ENCODE measurements around the gene TNPO1. TPM values are rescaled to one million over a fixed set of nuclear protein-coding genes. Genes with fewer than 3 reads are reported as not detected.

The TNPO1 gene
- total and polyA plus RNA-seq, 4 donors: 49.9 to 181 (median 124) TPM

GRCh38 chr5:72871366-72872024, 55.0 kb downstream of the TNPO1 start:
- Histone ChIP-seq H3K36me3 (ENCODE audit: control insufficient read depth, insufficient read depth, low read length) (peaks cover 20% of the 10 kb centered on the region), H3K27ac (ENCODE audit: low read depth, low read length) (no peak overlapping the region), H3K27me3 (ENCODE audit: control insufficient read depth, insufficient read depth, low read length) (no peaks in the 10 kb centered on the region), H3K9me3 (ENCODE audit: control insufficient read depth, insufficient read depth, low read length) (no peaks in the 10 kb centered on the region), H3K4me1 (ENCODE audit: control insufficient read depth, insufficient read depth, low read length) (no peaks in the 10 kb centered on the region), H3K4me3 (ENCODE audit: low read depth, low read length) (no peak overlapping the region)
- no peak for DNase-seq (ENCODE audit: low read depth in 4 of 6, low spot score in 6 of 6)
- WGBS (ENCODE audit: insufficient coverage): 14% methylated on average over 1 of the region's 1 CpG

GRCh38 chr5:72878854-72879253, 62.4 kb downstream of the TNPO1 start:
- Histone ChIP-seq H3K4me3 (ENCODE audit: low read depth, low read length) (no peak overlapping the region), H3K9me3 (ENCODE audit: control insufficient read depth, insufficient read depth, low read length) (no peaks in the 10 kb centered on the region), H3K36me3 (ENCODE audit: control insufficient read depth, insufficient read depth, low read length) (peaks cover 11% of the 10 kb centered on the region), H3K27me3 (ENCODE audit: control insufficient read depth, insufficient read depth, low read length) (no peaks in the 10 kb centered on the region), H3K4me1 (ENCODE audit: control insufficient read depth, insufficient read depth, low read length) (no peaks in the 10 kb centered on the region), H3K27ac (ENCODE audit: low read depth, low read length) (no peak overlapping the region)
- DNase-seq (ENCODE audit: low read depth in 4 of 6, low spot score in 6 of 6): peak in 4 of 6 donors; percentile 2 to 69 (median 32)
- WGBS (ENCODE audit: insufficient coverage): 22% methylated on average over 1 of the region's 4 CpGs

GRCh38 chr5:72882989-72883388, 66.5 kb downstream of the TNPO1 start:
- Histone ChIP-seq H3K27me3 (ENCODE audit: control insufficient read depth, insufficient read depth, low read length) (no peaks in the 10 kb centered on the region), H3K36me3 (ENCODE audit: control insufficient read depth, insufficient read depth, low read length) (peaks cover 13% of the 10 kb centered on the region), H3K4me3 (ENCODE audit: low read depth, low read length) (no peak overlapping the region), H3K27ac (ENCODE audit: low read depth, low read length) (no peak overlapping the region), H3K4me1 (ENCODE audit: control insufficient read depth, insufficient read depth, low read length) (no peaks in the 10 kb centered on the region), H3K9me3 (ENCODE audit: control insufficient read depth, insufficient read depth, low read length) (no peaks in the 10 kb centered on the region)
- no peak for DNase-seq (ENCODE audit: low read depth in 4 of 6, low spot score in 6 of 6)
- WGBS (ENCODE audit: insufficient coverage): 99% methylated on average over 7 of the region's 7 CpGs

- no peaks in the 10 kb centered on the region for H3K9me3 ChIP-seq (ENCODE audit: control insufficient read depth, insufficient read depth, low read length)
- H3K27ac ChIP-seq (ENCODE audit: low read depth, low read length): no peak overlapping the region
- H3K4me1 ChIP-seq (ENCODE audit: control insufficient read depth, insufficient read depth, low read length): no peaks in the 10 kb centered on the region
- H3K27me3 ChIP-seq (ENCODE audit: control insufficient read depth, insufficient read depth, low read length): no peaks in the 10 kb centered on the region
- H3K4me3 ChIP-seq (ENCODE audit: low read depth, low read length): no peak overlapping the region
- DNase-seq (ENCODE audit: low read depth in 4 of 6, low spot score in 6 of 6): no peak
- H3K36me3 ChIP-seq (ENCODE audit: control insufficient read depth, insufficient read depth, low read length): peaks cover 13% of the 10 kb centered on the region
- WGBS (ENCODE audit: insufficient coverage): no CpG with 5 or more reads among the region's 3 CpGs
Observed at GRCh38 chr5:72883850-72884249, 67.4 kb downstream of the TNPO1 start.

- Histone ChIP-seq H3K9me3 (ENCODE audit: control insufficient read depth, insufficient read depth, low read length) (no peaks in the 10 kb centered on the region), H3K4me3 (ENCODE audit: low read depth, low read length) (no peak overlapping the region), H3K27ac (ENCODE audit: low read depth, low read length) (no peak overlapping the region), H3K4me1 (ENCODE audit: control insufficient read depth, insufficient read depth, low read length) (no peaks in the 10 kb centered on the region), H3K36me3 (ENCODE audit: control insufficient read depth, insufficient read depth, low read length) (peaks cover 17% of the 10 kb centered on the region), H3K27me3 (ENCODE audit: control insufficient read depth, insufficient read depth, low read length) (no peaks in the 10 kb centered on the region)
- peak in 1 of 6 donors; percentile 17 for DNase-seq (ENCODE audit: low read depth in 4 of 6, low spot score in 6 of 6)
- no CpG with 5 or more reads among the region's 1 CpG for WGBS (ENCODE audit: insufficient coverage)
Observed at GRCh38 chr5:72884892-72885291, 68.4 kb downstream of the TNPO1 start.

GRCh38 chr5:72885824-72886223, 69.4 kb downstream of the TNPO1 start:
- Histone ChIP-seq H3K4me3 (ENCODE audit: low read depth, low read length) (no peak overlapping the region), H3K36me3 (ENCODE audit: control insufficient read depth, insufficient read depth, low read length) (peaks cover 21% of the 10 kb centered on the region), H3K9me3 (ENCODE audit: control insufficient read depth, insufficient read depth, low read length) (no peaks in the 10 kb centered on the region), H3K27ac (ENCODE audit: low read depth, low read length) (no peak overlapping the region), H3K4me1 (ENCODE audit: control insufficient read depth, insufficient read depth, low read length) (no peaks in the 10 kb centered on the region), H3K27me3 (ENCODE audit: control insufficient read depth, insufficient read depth, low read length) (no peaks in the 10 kb centered on the region)
- no peak for DNase-seq (ENCODE audit: low read depth in 4 of 6, low spot score in 6 of 6)
- WGBS (ENCODE audit: insufficient coverage): no CpG with 5 or more reads among the region's 4 CpGs

GRCh38 chr5:72888595-72888994, 72.1 kb downstream of the TNPO1 start:
- Histone ChIP-seq H3K36me3 (ENCODE audit: control insufficient read depth, insufficient read depth, low read length) (peaks cover 20% of the 10 kb centered on the region), H3K27me3 (ENCODE audit: control insufficient read depth, insufficient read depth, low read length) (no peaks in the 10 kb centered on the region), H3K27ac (ENCODE audit: low read depth, low read length) (no peak overlapping the region), H3K4me1 (ENCODE audit: control insufficient read depth, insufficient read depth, low read length) (no peaks in the 10 kb centered on the region), H3K9me3 (ENCODE audit: control insufficient read depth, insufficient read depth, low read length) (no peaks in the 10 kb centered on the region), H3K4me3 (ENCODE audit: low read depth, low read length) (no peak overlapping the region)
- WGBS (ENCODE audit: insufficient coverage): no CpG with 5 or more reads among the region's 2 CpGs
- DNase-seq (ENCODE audit: low read depth in 4 of 6, low spot score in 6 of 6): no peak

- no peak for DNase-seq (ENCODE audit: low read depth in 4 of 6, low spot score in 6 of 6)
- Histone ChIP-seq H3K36me3 (ENCODE audit: control insufficient read depth, insufficient read depth, low read length) (peaks cover 24% of the 10 kb centered on the region), H3K27me3 (ENCODE audit: control insufficient read depth, insufficient read depth, low read length) (no peaks in the 10 kb centered on the region), H3K9me3 (ENCODE audit: control insufficient read depth, insufficient read depth, low read length) (no peaks in the 10 kb centered on the region), H3K4me3 (ENCODE audit: low read depth, low read length) (no peak overlapping the region), H3K27ac (ENCODE audit: low read depth, low read length) (no peak overlapping the region), H3K4me1 (ENCODE audit: control insufficient read depth, insufficient read depth, low read length) (no peaks in the 10 kb centered on the region)
- no CpG with 5 or more reads among the region's 5 CpGs for WGBS (ENCODE audit: insufficient coverage)
Observed at GRCh38 chr5:72889324-72889723, 72.9 kb downstream of the TNPO1 start.

- DNase-seq (ENCODE audit: low read depth in 4 of 6, low spot score in 6 of 6): no peak
- Histone ChIP-seq H3K4me3 (ENCODE audit: low read depth, low read length) (no peak overlapping the region), H3K27ac (ENCODE audit: low read depth, low read length) (no peak overlapping the region), H3K4me1 (ENCODE audit: control insufficient read depth, insufficient read depth, low read length) (no peaks in the 10 kb centered on the region), H3K27me3 (ENCODE audit: control insufficient read depth, insufficient read depth, low read length) (no peaks in the 10 kb centered on the region), H3K36me3 (ENCODE audit: control insufficient read depth, insufficient read depth, low read length) (peaks cover 29% of the 10 kb centered on the region), H3K9me3 (ENCODE audit: control insufficient read depth, insufficient read depth, low read length) (no peaks in the 10 kb centered on the region)
- WGBS (ENCODE audit: insufficient coverage): 100% methylated on average over 1 of the region's 4 CpGs
Observed at GRCh38 chr5:72892846-72893245, 76.4 kb downstream of the TNPO1 start.

GRCh38 chr5:72895758-72896157, 79.3 kb downstream of the TNPO1 start:
- no peaks in the 10 kb centered on the region for H3K4me1 ChIP-seq (ENCODE audit: control insufficient read depth, insufficient read depth, low read length)
- peaks cover 21% of the 10 kb centered on the region for H3K36me3 ChIP-seq (ENCODE audit: control insufficient read depth, insufficient read depth, low read length)
- H3K27ac ChIP-seq (ENCODE audit: low read depth, low read length): no peak overlapping the region
- whole genome bisulfite sequencing (ENCODE audit: insufficient coverage): no CpG with 5 or more reads among the region's 2 CpGs
- H3K27me3 ChIP-seq (ENCODE audit: control insufficient read depth, insufficient read depth, low read length): no peaks in the 10 kb centered on the region
- no peak for DNase-seq (ENCODE audit: low read depth in 4 of 6, low spot score in 6 of 6)
- no peaks in the 10 kb centered on the region for H3K9me3 ChIP-seq (ENCODE audit: control insufficient read depth, insufficient read depth, low read length)
- H3K4me3 ChIP-seq (ENCODE audit: low read depth, low read length): no peak overlapping the region

Measured in spinal cord (tissue), 10 donors.